K562 (cell line): ENCODE results near the gene ZNF627. TPM values are rescaled to one million over a fixed set of nuclear protein-coding genes. Genes with fewer than 3 reads are reported as not detected.

Experiments used
- ATAC-seq: fragments of 200-7000 bp; cut with Tn5 transposase; 3 replicates; pipeline ENCODE4 v1.9.1; 2020; ENCODE audit warnings: moderate library complexity
- BruUV-seq: library from RNA; stranded (reverse); fragments of 400-500 nt; replicated peaks from 2 replicates; lab custom pipeline; 2021; lab: Mats Ljungman, UMichigan
- CTCF ChIA-PET: fragments of 300-600 bp; formaldehyde crosslinking; extraction: SDS; loops from one replicate; lab custom pipeline; 2021; ENCODE audit warnings: low intra/inter-chr PET ratio; lab: Yijun Ruan, JAX
- POLR2A ChIA-PET: fragments of 300-600, 350-650 bp; sonication (Branson Sonifier 250); formaldehyde crosslinking; extraction: SDS; loops from one replicate; lab custom pipeline; 2021; ENCODE audit warnings: antibody characterized with exemption, inconsistent platforms; lab: Yijun Ruan, JAX
- DNase-seq, 4 experiments: peaks; one replicate each; pipeline versions ENCODE4 v3.0.0 to v3.0.0-alpha.2; 2011 to 2018; ENCODE audit warnings: low spot score in 3 of 4, mixed read lengths in 3 of 4; ENCODE audit errors: extremely low read depth in 1 of 4
- FAIRE-seq: peaks from 2 replicates; lab custom pipeline; 2011; peaks lifted over from hg19 to GRCh38; lab: Jason Lieb, UNC
- H2AFZ ChIP-seq: 2 replicates; pipeline ENCODE4 v1.6.0; 2011; ENCODE audit warnings: low read depth, low read length, control low read depth, inconsistent platforms
- H3K27ac ChIP-seq: fragments of 200-600 bp; 3 replicates; pipeline ENCODE4 v1.8.0; 2011; ENCODE audit warnings: low read depth, mild to moderate bottlenecking, control low read depth, inconsistent platforms, low read length, moderate library complexity, mixed read lengths; ENCODE audit errors: extremely low read depth
- H3K27me3 ChIP-seq, 2 experiments: fragments of 300-600 bp in 1 of 2; 2 replicates in 1 of 2; 3 replicates in 1 of 2; pipeline versions ENCODE4 v1.6.0 to v1.8.0; 2011; ENCODE audit warnings: inconsistent platforms in 2 of 2, low read length in 2 of 2, mild to moderate bottlenecking in 1 of 2, mixed read lengths in 1 of 2, moderate library complexity in 1 of 2; ENCODE audit not compliant: control insufficient read depth in 2 of 2, insufficient read depth in 2 of 2
- H3K36me3 ChIP-seq: fragments of 300-600 bp; 3 replicates; pipeline ENCODE4 v1.8.0; 2011; ENCODE audit warnings: mild to moderate bottlenecking, low read length, inconsistent platforms; ENCODE audit not compliant: control insufficient read depth, insufficient read depth
- H3K4me1 ChIP-seq, 2 experiments: fragments of 200-600 bp in 1 of 2; replicated peaks in 1 of 2; 2 replicates in 1 of 2; 3 replicates in 1 of 2; pipeline versions ENCODE4 v1.5.1 to v1.8.0; 2011; ENCODE audit warnings: inconsistent platforms in 2 of 2, low read length in 2 of 2, mild to moderate bottlenecking in 1 of 2, mixed read lengths in 1 of 2, moderate library complexity in 1 of 2; ENCODE audit not compliant: control insufficient read depth in 2 of 2, insufficient read depth in 2 of 2
- H3K4me2 ChIP-seq: 2 replicates; pipeline ENCODE4 v1.6.1; 2011; ENCODE audit warnings: low read length, control low read depth, inconsistent platforms, mixed read lengths; ENCODE audit not compliant: insufficient read depth
- H3K4me3 ChIP-seq: fragments of 200-600 bp; sonication (generic), shearing (Covaris generic); 2 replicates; pipeline ENCODE4 v1.5.1; 2016; ENCODE audit warnings: control low read depth, inconsistent platforms
- H3K79me2 ChIP-seq: fragments of 200-600 bp; 3 replicates; pipeline ENCODE4 v1.8.0; 2011; ENCODE audit warnings: low read length, inconsistent platforms; ENCODE audit not compliant: control insufficient read depth, insufficient read depth
- H3K9ac ChIP-seq, 2 experiments: 2 replicates each; pipeline versions ENCODE4 v1.6.0 to v1.6.1; 2011; ENCODE audit warnings: low read depth in 2 of 2, low read length in 2 of 2, control low read depth in 1 of 2, inconsistent platforms in 1 of 2, mild to moderate bottlenecking in 1 of 2, mixed read lengths in 1 of 2; ENCODE audit not compliant: insufficient read depth in 1 of 2
- H3K9me1 ChIP-seq: one replicate; pipeline ENCODE4 v1.6.0; 2011; ENCODE audit warnings: inconsistent platforms, mild to moderate bottlenecking, low read length, moderate library complexity; ENCODE audit not compliant: control insufficient read depth, insufficient read depth
- H3K9me3 ChIP-seq: replicated peaks from 2 replicates; pipeline ENCODE4 v1.5.1; 2011; ENCODE audit warnings: low read depth, low read length, inconsistent platforms; ENCODE audit not compliant: control insufficient read depth, insufficient read depth
- H4K20me1 ChIP-seq: replicated peaks from 2 replicates; pipeline ENCODE4 v1.6.1; 2011; ENCODE audit warnings: low read length, inconsistent platforms, mixed read lengths; ENCODE audit not compliant: control insufficient read depth, insufficient read depth
- ARID1B ChIP-seq: fragments of 450-650 bp; IDR thresholded peaks from 2 replicates; pipeline ENCODE4 v1.6.1; 2016; ENCODE audit warnings: antibody characterized with exemption, mild to moderate bottlenecking, inconsistent platforms
- BRF1 ChIP-seq: IDR thresholded peaks from 3 replicates; pipeline ENCODE4 v1.6.1; 2011; ENCODE audit warnings: borderline replicate concordance, mild to moderate bottlenecking; ENCODE audit not compliant: insufficient read length; ENCODE audit errors: extremely low read depth
- CBFA2T2 ChIP-seq: fragments of 450-650 bp; conservative IDR thresholded peaks from 2 replicates; pipeline ENCODE4 v1.6.1; 2017; ENCODE audit warnings: mild to moderate bottlenecking
- CBFA2T3 ChIP-seq: fragments of 450-650 bp; IDR thresholded peaks from 2 replicates; pipeline ENCODE4 v1.6.1; 2017
- HDAC1 ChIP-seq, 2 experiments: fragments of 450-650 bp; IDR thresholded peaks; 2 replicates each; pipeline ENCODE4 v1.6.1; 2016 to 2017; ENCODE audit warnings: inconsistent platforms in 1 of 2, mild to moderate bottlenecking in 1 of 2, moderate library complexity in 1 of 2
- NCOR1 ChIP-seq: fragments of 450-650 bp; IDR thresholded peaks from 2 replicates; pipeline ENCODE4 v1.6.1; 2016; ENCODE audit warnings: mild to moderate bottlenecking, moderate library complexity
- NUFIP1 ChIP-seq: fragments of 450-650 bp; IDR thresholded peaks from 2 replicates; pipeline ENCODE4 v1.6.1; 2018; ENCODE audit not compliant: partially characterized antibody
- RCOR1 ChIP-seq, 2 experiments: IDR thresholded peaks; 2 replicates each; pipeline ENCODE4 v1.6.1; 2012; ENCODE audit warnings: low read depth in 2 of 2, low read length in 2 of 2, borderline replicate concordance in 1 of 2, improper control_type of control experiment in 1 of 2
- TAL1 ChIP-seq: fragments of 450-650 bp; IDR thresholded peaks from 2 replicates; pipeline ENCODE4 v1.6.1; 2016; ENCODE audit warnings: mild to moderate bottlenecking
- TCF3 ChIP-seq: sonication (generic); formaldehyde crosslinking; IDR thresholded peaks from 2 replicates; pipeline ENCODE4 v1.4.0; 2020; ENCODE audit warnings: mild to moderate bottlenecking, missing genetic modification reagents
- ZNF140 ChIP-seq: fragments of 250-450 bp; sonication (Bioruptor Pico); IDR thresholded peaks from 2 replicates; pipeline ENCODE4 v1.8.0; 2021; ENCODE audit warnings: moderate library complexity, mild to moderate bottlenecking, inconsistent platforms
- ZNF232 ChIP-seq: sonication (generic); formaldehyde crosslinking; IDR thresholded peaks from 2 replicates; pipeline ENCODE4 v1.8.0; 2022; ENCODE audit warnings: mild to moderate bottlenecking, missing genetic modification reagents
- WGBS: fragments of 100-300 bp; shearing (Covaris generic); methylation state at CpG from one replicate; pipeline ENCODE4 v1.1.6; 2016; ENCODE audit warnings: low coverage, mixed read lengths; ENCODE audit not compliant: insufficient coverage; ENCODE audit errors: missing lambda C conversion rate; 5-methylcytosine and 5-hydroxymethylcytosine counted together
- in situ Hi-C: fragments of 300-500 bp; cut with MboI; formaldehyde crosslinking; loops from 4 replicates; pipeline ENCODE4 v1.15.0; 2018; ENCODE audit warnings: inconsistent platforms, mixed read lengths
- intact Hi-C: fragments of 100-400 bp; cut with micrococcal nuclease; formaldehyde crosslinking; loops from 2 replicates; pipeline ENCODE4 v1.14.2; 2022
- polyA plus RNA-seq, 8 experiments: library from polyadenylated mRNA; depleted of rRNA in 4 of 8; stranded (reverse) in 5 of 8; unstranded in 3 of 8; fragments of >200 nt; fragmentation: Nextera tagmentation in 2 of 8; fragmentation: Illumina TruSeq in 1 of 8; extraction: Ambion mirVana in 2 of 8; extraction: Trizol in 1 of 8; gene quantifications; 2 replicates each; pipeline versions ENCODE4 v1.2.1 to v1.2.3, GENCODE V29; 2011 to 2014; ENCODE audit warnings: inconsistent platforms in 1 of 8, missing spikeins in 1 of 8
- total RNA-seq, 7 experiments: library from RNA; depleted of rRNA in 6 of 7; stranded (reverse); fragments of >200 nt in 6 of 7; fragmentation: Illumina TruSeq in 2 of 7; extraction: Trizol in 2 of 7; gene quantifications; 2 replicates each; pipeline versions ENCODE4 v1.2.1 to v1.2.3, GENCODE V29; 2011 to 2021; ENCODE audit warnings: low replicate concordance in 1 of 7

ZNF627 gene
- total and polyA plus RNA-seq, 9 of the 15 experiments (the other 6 are each of a cell fraction or from before 2014, with no cell fraction given): 6.4 to 19.9 (median 10.6) TPM

GRCh38 chr19:11641244-11641643, 44.0 kb downstream of the ZNF627 start:
- in situ Hi-C loops: no loop called here
- H3K4me2 ChIP-seq: peak overlapping the region; percentile 35; the same call in 1 of the 2 replicates
- peaks cover 5 to 19% of the 10 kb centered on the region in 2 experiments; a peak in 4 of 5 replicates for H3K4me1 ChIP-seq
- ChIA-PET POLR2A (interaction anchor here (0.7 to 0.8 kb wide), 3 partner anchors 35 to 247 kb away, joined by 3 to 4 read pairs (median 3); partner anchors contain the start of gene ZNF69), CTCF (no interaction called here)
- no peaks in the 10 kb centered on the region for H4K20me1 ChIP-seq
- WGBS: 44% methylated on average over 7 of the region's 7 CpGs
- FAIRE-seq (peak; percentile 56), DNase-seq (peak in 2 of 4 experiments; percentile 17 to 41), ATAC-seq (no peak)
- H2AFZ ChIP-seq: no peak overlapping the region
- TSS peak; percentile 57 for BruUV-seq
- peaks cover 10% of the 10 kb centered on the region; the same call in 2 of the 3 replicates for H3K79me2 ChIP-seq
- TF ChIP-seq CBFA2T3 (peak; percentile 68), ZNF140 (no peak), ZNF232 (CRISPR knock-in tag) (no peak), TCF3 (peak; percentile 55), RCOR1 (IDR thresholded peaks at IDR 0.05; ENCODE audit: borderline replicate concordance in 1 of 2, low read depth in 2 of 2, low read length in 2 of 2) (0 out of 4 replicates have a peak, but pooled peaks of 1 of the 2 experiments have one; percentile 45), HDAC1 (IDR thresholded peaks at IDR 0.05) (no peak), CBFA2T2 (peak; percentile 33; the same call in 1 of the 2 replicates), ARID1B (peak; percentile 44), NUFIP1 (no peak), TAL1 (peak; percentile 27; the same call in 1 of the 2 replicates), BRF1 (no peak), NCOR1 (peak; percentile 38; the same call in 1 of the 2 replicates)
- H3K36me3 ChIP-seq: no peaks in the 10 kb centered on the region
- H3K4me3 ChIP-seq: no peak overlapping the region
- no peaks in the 10 kb centered on the region for H3K9me3 ChIP-seq
- no peak overlapping the region for H3K9ac ChIP-seq
- intact Hi-C loops: loop anchor here (2.0 kb wide), 1 partner anchor 54 kb away; no protein-coding TSS in a partner anchor
- no peaks in the 10 kb centered on the region for H3K9me1 ChIP-seq
- H3K27ac ChIP-seq: no peak overlapping the region
- H3K27me3 ChIP-seq: no peaks in the 10 kb centered on the region
